Measurements from ENCODE around the gene ANKRD12. TPM values are rescaled to one million over a fixed set of nuclear protein-coding genes. Genes with fewer than 3 reads are reported as not detected.

The ANKRD12 gene
- polyA plus RNA-seq, 1 donor from 2014 or later = 32.3 TPM

DNA sequence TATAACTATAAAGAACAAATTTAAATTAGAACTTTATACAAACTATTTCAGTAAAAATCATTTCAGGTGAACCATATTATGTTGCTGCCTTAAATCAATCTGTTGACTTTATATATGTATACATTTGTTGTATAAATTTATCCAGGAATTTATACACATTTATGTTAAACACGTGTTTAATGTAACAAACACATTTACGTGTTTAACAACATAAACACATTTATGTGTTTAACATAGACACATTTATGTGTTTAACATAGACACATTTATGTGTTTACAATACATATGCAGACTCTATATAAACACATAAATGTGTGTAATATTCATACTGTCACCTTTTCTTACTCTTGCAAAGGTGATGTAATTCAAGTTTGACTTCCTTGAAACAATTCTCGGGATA lies 122.6 kb downstream of the ANKRD12 start:
- Histone ChIP-seq H3K4me3 (ENCODE audit: low read length) (no peak overlapping the region), H3K9me2 (ENCODE audit: insufficient read depth, low read length) (no peaks in the 10 kb centered on the region), H3F3A (ENCODE audit: insufficient read depth, low read length, poor library complexity, severe bottlenecking) (no peaks in the 10 kb centered on the region), H3K79me2 (replicated peaks; ENCODE audit: insufficient read depth, low read length) (no peaks in the 10 kb centered on the region), H3K36me3 (ENCODE audit: insufficient read depth, low read length) (peaks cover 42% of the 10 kb centered on the region), H3K4me2 (ENCODE audit: low read length) (no peak overlapping the region), H3K9ac (ENCODE audit: low read length) (no peak overlapping the region), H4K20me1 (ENCODE audit: insufficient read depth) (no peaks in the 10 kb centered on the region), H3K27ac (ENCODE audit: low read length) (no peak overlapping the region), H2AFZ (ENCODE audit: low read depth, low read length) (no peak overlapping the region), H3K9me3 (ENCODE audit: low read length) (no peaks in the 10 kb centered on the region), H3K27me3 (ENCODE audit: insufficient read depth, low read depth, low read length) (no peaks in the 10 kb centered on the region)
- no peak for TF ChIP-seq TAF1 (IDR thresholded peaks at IDR 0.05; ENCODE audit: low read depth)
- no peak for TF ChIP-seq RAD21 (conservative IDR thresholded peaks at IDR 0.05)
- TF ChIP-seq MXI1 (conservative IDR thresholded peaks at IDR 0.05; ENCODE audit: poor library complexity, severe bottlenecking) = no peak
- no peak for TF ChIP-seq EP300 (conservative IDR thresholded peaks at IDR 0.05; ENCODE audit: poor library complexity, severe bottlenecking)
- TF ChIP-seq SMC3 (conservative IDR thresholded peaks at IDR 0.05; ENCODE audit: poor library complexity) = no peak
- no peak for TF ChIP-seq POLR2AphosphoS5 (IDR thresholded peaks at IDR 0.05)
- TF ChIP-seq, protein P1, sequence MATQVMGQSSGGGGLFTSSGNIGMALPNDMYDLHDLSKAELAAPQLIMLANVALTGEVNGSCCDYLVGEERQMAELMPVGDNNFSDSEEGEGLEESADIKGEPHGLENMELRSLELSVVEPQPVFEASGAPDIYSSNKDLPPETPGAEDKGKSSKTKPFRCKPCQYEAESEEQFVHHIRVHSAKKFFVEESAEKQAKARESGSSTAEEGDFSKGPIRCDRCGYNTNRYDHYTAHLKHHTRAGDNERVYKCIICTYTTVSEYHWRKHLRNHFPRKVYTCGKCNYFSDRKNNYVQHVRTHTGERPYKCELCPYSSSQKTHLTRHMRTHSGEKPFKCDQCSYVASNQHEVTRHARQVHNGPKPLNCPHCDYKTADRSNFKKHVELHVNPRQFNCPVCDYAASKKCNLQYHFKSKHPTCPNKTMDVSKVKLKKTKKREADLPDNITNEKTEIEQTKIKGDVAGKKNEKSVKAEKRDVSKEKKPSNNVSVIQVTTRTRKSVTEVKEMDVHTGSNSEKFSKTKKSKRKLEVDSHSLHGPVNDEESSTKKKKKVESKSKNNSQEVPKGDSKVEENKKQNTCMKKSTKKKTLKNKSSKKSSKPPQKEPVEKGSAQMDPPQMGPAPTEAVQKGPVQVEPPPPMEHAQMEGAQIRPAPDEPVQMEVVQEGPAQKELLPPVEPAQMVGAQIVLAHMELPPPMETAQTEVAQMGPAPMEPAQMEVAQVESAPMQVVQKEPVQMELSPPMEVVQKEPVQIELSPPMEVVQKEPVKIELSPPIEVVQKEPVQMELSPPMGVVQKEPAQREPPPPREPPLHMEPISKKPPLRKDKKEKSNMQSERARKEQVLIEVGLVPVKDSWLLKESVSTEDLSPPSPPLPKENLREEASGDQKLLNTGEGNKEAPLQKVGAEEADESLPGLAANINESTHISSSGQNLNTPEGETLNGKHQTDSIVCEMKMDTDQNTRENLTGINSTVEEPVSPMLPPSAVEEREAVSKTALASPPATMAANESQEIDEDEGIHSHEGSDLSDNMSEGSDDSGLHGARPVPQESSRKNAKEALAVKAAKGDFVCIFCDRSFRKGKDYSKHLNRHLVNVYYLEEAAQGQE (IDR thresholded peaks at IDR 0.05; ENCODE audit: borderline replicate concordance) = no peak
- TF ChIP-seq, protein P2, sequence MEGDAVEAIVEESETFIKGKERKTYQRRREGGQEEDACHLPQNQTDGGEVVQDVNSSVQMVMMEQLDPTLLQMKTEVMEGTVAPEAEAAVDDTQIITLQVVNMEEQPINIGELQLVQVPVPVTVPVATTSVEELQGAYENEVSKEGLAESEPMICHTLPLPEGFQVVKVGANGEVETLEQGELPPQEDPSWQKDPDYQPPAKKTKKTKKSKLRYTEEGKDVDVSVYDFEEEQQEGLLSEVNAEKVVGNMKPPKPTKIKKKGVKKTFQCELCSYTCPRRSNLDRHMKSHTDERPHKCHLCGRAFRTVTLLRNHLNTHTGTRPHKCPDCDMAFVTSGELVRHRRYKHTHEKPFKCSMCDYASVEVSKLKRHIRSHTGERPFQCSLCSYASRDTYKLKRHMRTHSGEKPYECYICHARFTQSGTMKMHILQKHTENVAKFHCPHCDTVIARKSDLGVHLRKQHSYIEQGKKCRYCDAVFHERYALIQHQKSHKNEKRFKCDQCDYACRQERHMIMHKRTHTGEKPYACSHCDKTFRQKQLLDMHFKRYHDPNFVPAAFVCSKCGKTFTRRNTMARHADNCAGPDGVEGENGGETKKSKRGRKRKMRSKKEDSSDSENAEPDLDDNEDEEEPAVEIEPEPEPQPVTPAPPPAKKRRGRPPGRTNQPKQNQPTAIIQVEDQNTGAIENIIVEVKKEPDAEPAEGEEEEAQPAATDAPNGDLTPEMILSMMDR (IDR thresholded peaks at IDR 0.05; ENCODE audit: poor library complexity, severe bottlenecking) = no peak
- no peak for TF ChIP-seq EZH2 (IDR thresholded peaks at IDR 0.05; ENCODE audit: borderline replicate concordance, insufficient read depth, low read length, poor library complexity, severe bottlenecking)

DNA sequence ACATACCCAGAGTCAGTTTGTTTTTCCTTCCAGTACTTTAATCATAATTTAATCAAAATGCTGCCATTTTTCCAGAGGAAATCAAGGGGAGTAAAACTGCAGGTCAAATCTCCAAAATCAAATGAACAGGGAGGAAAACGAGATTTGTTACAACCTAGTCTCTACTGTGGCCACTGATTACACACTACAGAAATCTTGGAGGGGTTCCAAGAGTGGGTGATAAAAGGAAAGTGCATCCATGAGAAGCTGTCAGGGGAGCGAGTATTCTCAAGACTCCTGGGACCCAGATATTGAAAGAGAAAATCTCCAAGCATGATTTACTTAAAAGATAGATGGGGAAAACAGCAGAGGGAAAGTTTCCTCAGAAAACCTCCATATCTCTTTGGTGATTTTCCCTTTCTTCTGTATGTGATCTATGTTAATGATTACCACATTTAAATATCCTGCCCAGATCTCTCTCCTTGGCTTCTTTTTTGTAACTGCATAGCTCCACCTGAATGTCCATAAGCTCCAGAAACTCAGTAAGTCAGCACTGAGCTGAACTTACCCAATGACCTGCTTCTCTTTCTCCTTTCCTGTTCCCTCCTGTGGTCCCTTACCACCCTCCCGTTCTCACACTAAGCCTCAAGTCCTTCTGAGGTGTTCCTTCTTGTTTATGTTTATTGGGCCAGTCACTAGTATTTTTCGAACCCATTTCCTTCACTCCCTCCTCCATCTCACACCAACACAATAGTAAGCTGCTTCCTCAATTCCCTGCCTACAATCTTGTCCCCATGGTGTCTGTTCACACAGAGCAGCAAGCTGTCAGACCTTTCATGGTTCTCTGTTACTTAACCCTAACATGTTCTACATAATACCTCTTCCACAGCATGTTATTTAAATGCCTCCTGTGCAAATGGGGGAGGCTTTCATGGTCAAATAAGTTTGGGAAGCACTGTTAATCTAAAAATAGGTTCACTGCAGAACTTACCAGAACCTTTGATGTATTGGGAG lies 124.1 kb downstream of the ANKRD12 start:
- TF ChIP-seq, protein P1 (IDR thresholded peaks at IDR 0.05; ENCODE audit: borderline replicate concordance) = no peak
- TF ChIP-seq, protein P2 (IDR thresholded peaks at IDR 0.05; ENCODE audit: poor library complexity, severe bottlenecking) = no peak
- TF ChIP-seq RAD21 (conservative IDR thresholded peaks at IDR 0.05) = no peak
- TF ChIP-seq EP300 (conservative IDR thresholded peaks at IDR 0.05; ENCODE audit: poor library complexity, severe bottlenecking) = no peak
- TF ChIP-seq TAF1 (IDR thresholded peaks at IDR 0.05; ENCODE audit: low read depth) = no peak
- TF ChIP-seq EZH2 (IDR thresholded peaks at IDR 0.05; ENCODE audit: borderline replicate concordance, insufficient read depth, low read length, poor library complexity, severe bottlenecking) = no peak
- no peak for TF ChIP-seq SMC3 (conservative IDR thresholded peaks at IDR 0.05; ENCODE audit: poor library complexity)

More for the DNA sequence above, 124.1 kb downstream of the ANKRD12 start:
- Histone ChIP-seq H4K20me1 (ENCODE audit: insufficient read depth) (no peaks in the 10 kb centered on the region), H3K4me2 (ENCODE audit: low read length) (no peak overlapping the region), H2AFZ (ENCODE audit: low read depth, low read length) (no peak overlapping the region), H3K79me2 (replicated peaks; ENCODE audit: insufficient read depth, low read length) (no peaks in the 10 kb centered on the region), H3K36me3 (ENCODE audit: insufficient read depth, low read length) (peaks cover 45% of the 10 kb centered on the region), H3K9me2 (ENCODE audit: insufficient read depth, low read length) (no peaks in the 10 kb centered on the region), H3K27me3 (ENCODE audit: insufficient read depth, low read depth, low read length) (no peaks in the 10 kb centered on the region), H3F3A (ENCODE audit: insufficient read depth, low read length, poor library complexity, severe bottlenecking) (no peaks in the 10 kb centered on the region), H3K9me3 (ENCODE audit: low read length) (no peaks in the 10 kb centered on the region), H3K27ac (ENCODE audit: low read length) (no peak overlapping the region), H3K4me3 (ENCODE audit: low read length) (no peak overlapping the region), H3K9ac (ENCODE audit: low read length) (no peak overlapping the region)

Data from neural cell (in vitro differentiated cells).